Activated gamma-delta T cell treated with Interleukin-2 at 50 U/mL for 16 hours (primary cell): ENCODE data around the gene EFCAB6.
A peak's percentile ranks its signal among the peaks of the same experiment; 100 is the strongest.

Experiments used
- DNase-seq: peaks from one replicate; pipeline ENCODE4 v3.0.0-alpha.2; 2020

Gene EFCAB6

GRCh38 chr22:43812149-43812842, at the start of gene EFCAB6:
Gene EFCAB6 (minus strand): TSS chr22:43812305. CDS start chr22:43782318, 29,987 bp downstream.
- peak; percentile 86 for DNase-seq

- no peak for DNase-seq
These were observed 49.4 kb upstream of the EFCAB6 start for GRCh38 chr22:43861529-43861928.

- no peak for DNase-seq
These were observed 48.7 kb upstream of the EFCAB6 start for GRCh38 chr22:43860831-43861230.

- no peak for DNase-seq
These were observed 48.0 kb upstream of the EFCAB6 start for GRCh38 chr22:43860126-43860525.

- no peak for DNase-seq
These were observed 47.5 kb upstream of the EFCAB6 start for GRCh38 chr22:43859621-43860020.

GRCh38 chr22:43859176-43859575, 47.1 kb upstream of the EFCAB6 start:
- no peak for DNase-seq

GRCh38 chr22:43858156-43858895, 46.2 kb upstream of the EFCAB6 start:
- DNase-seq = no peak

- DNase-seq = no peak
These were observed 45.3 kb upstream of the EFCAB6 start for GRCh38 chr22:43857367-43857766.

- no peak for DNase-seq
These were observed 43.3 kb upstream of the EFCAB6 start for GRCh38 chr22:43855431-43855830.

- no peak for DNase-seq
These were observed 42.7 kb upstream of the EFCAB6 start for GRCh38 chr22:43854786-43855271.

GRCh38 chr22:43854121-43854785, 42.1 kb upstream of the EFCAB6 start:
- DNase-seq = no peak

GRCh38 chr22:43853328-43853931, 41.3 kb upstream of the EFCAB6 start:
- no peak for DNase-seq

- DNase-seq = no peak
These were observed 40.6 kb upstream of the EFCAB6 start for GRCh38 chr22:43852573-43853327.

- DNase-seq = no peak
These were observed 39.8 kb upstream of the EFCAB6 start for GRCh38 chr22:43851979-43852307.

GRCh38 chr22:43851058-43851978, 39.2 kb upstream of the EFCAB6 start:
- DNase-seq = no peak

GRCh38 chr22:43850529-43850928, 38.4 kb upstream of the EFCAB6 start:
- DNase-seq = no peak

- no peak for DNase-seq
These were observed 37.6 kb upstream of the EFCAB6 start for GRCh38 chr22:43849731-43850130.

GRCh38 chr22:43848366-43849171, 36.5 kb upstream of the EFCAB6 start:
- no peak for DNase-seq

- no peak for DNase-seq
These were observed 35.5 kb upstream of the EFCAB6 start for GRCh38 chr22:43847376-43848289.

- no peak for DNase-seq
These were observed 34.9 kb upstream of the EFCAB6 start for GRCh38 chr22:43846966-43847365.
